H54 (cell line): ENCODE measurements around the gene MMP20.
"Not testable (repeated sequence)": the region's sequence is repeated elsewhere in the genome, so short reads cannot be mapped to it uniquely, and the experiment has no call there.

Experiments
- DNase-seq: peaks from one replicate; pipeline ENCODE4 v3.0.0; 2011; ENCODE audit warnings: low spot score, mixed read lengths; ENCODE audit not compliant: insufficient read length
- FAIRE-seq: peaks from 3 replicates; lab custom pipeline; 2011; peaks lifted over from hg19 to GRCh38; lab: Jason Lieb, UNC
- POLR2A ChIP-seq: IDR thresholded peaks from 2 replicates; pipeline ENCODE4 v1.6.1; 2011; ENCODE audit warnings: low read depth, mild to moderate bottlenecking, low read length

The MMP20 gene

DNA sequence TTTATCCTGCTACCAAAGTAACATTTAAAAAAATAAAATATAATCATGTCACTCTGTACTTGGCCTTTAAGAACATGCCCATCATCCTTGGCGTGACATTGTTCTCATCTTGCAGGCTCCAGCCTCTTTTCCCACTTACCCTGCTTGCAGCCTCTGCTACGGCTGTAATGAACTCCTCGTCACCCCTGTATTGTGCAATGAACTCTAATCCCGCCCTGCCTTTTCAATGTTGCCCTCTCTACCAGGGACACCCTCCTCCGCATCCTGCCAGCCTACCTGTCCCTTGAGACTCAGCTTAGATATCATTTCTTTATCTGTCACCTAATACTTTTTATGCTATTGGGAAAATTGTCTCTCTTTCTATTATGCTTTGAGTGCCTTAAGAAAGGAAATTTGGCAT lies 12.6 kb upstream of the MMP20 start:
- DNase-seq = no peak
- no peak for TF ChIP-seq POLR2A
- no peak for FAIRE-seq

DNA sequence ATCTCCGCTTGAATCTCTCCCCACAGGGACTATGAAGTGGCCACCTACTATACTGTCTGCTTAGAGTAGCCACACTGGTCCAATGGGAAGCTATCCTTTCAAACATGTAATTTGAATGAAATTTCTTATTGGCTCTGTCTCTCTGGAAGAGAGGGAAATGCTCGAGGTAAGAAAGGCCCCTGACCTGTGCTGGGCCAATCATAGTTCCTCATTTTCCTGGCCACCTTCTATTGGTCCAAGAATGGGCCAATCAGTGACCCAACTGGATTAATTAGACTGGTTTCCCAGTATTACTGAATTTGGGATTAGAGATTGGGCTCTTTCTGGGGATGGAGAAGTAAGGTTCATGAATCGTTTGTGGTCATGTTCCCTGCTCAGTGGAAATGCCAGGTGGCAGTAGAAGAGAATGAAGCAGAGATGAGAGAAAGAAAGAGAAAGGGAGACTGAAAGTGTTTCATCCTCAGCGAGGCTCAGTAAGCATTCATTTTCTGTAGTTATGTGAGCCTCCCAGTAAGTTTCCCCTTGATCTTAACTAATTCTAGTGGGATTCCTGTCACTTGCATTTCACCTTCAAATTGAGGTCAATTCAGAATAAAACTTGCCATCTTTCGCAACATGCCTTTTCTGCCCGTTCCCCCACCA lies 8.4 kb upstream of the MMP20 start:
- TF ChIP-seq POLR2A = no peak
- DNase-seq (no peak), FAIRE-seq (no peak)

DNA sequence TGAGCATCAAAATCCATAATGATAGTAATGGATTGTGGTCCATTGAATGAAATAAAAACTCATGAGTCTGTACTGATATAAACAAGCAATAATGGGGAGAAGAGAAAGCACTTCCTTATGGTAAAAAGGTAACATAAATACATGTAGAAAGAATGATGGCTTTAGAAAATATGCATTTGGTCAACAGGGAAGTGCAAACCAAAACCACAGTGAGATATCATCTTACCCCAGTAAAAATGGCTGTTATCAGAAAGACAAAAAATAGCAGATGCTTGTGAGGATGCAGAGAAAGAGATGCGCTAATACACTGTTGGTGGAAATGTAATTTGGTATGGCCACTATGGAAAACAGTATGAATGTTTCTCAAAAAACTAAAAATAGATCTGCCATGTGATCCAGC lies 6.9 kb upstream of the MMP20 start:
- no peak for DNase-seq

DNA sequence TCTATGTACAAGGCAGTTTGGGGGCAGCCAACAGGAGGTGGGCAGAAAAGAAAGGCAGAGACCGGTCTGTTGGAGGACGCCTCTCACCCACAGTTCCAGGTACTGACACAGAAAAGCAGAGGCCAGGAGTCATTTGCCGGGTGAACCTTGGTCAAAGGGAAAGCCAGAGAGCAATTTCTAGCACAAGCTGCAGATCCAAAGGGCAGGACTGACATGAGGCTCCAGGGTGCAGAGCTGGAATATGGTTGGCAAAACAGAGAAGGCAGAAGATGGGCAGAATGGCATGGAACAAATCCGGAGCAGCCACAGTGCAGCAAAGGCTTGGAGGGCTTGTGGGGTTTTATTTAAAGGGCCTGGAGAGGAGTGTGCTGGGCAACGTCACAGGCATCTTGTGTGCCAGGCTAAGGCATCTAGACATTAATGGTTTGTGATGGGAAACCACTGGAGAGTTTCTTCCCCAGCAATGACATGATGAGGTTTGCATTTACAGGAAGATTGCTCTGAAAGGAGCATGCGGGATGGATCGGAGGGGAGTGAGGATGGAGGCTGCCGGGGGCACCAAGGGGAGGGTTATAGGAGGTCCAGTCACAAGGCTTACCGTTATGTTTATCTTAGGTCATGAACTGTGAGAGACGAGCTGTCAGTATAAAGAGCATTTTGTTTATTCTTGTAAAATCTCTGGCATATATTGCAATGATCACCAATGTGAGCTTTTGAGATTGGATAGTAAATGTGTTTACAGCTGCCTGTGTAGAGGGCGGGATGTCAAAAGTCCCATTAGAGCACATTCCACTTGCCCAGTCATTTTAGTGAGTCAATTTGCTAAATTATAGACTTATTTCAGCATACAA lies 5.7 kb upstream of the MMP20 start:
- DNase-seq = no peak
- no peak for FAIRE-seq
- no peak for TF ChIP-seq POLR2A

More for the DNA sequence above, 6.9 kb upstream of the MMP20 start:
- FAIRE-seq = no peak
- TF ChIP-seq POLR2A = no peak

DNA sequence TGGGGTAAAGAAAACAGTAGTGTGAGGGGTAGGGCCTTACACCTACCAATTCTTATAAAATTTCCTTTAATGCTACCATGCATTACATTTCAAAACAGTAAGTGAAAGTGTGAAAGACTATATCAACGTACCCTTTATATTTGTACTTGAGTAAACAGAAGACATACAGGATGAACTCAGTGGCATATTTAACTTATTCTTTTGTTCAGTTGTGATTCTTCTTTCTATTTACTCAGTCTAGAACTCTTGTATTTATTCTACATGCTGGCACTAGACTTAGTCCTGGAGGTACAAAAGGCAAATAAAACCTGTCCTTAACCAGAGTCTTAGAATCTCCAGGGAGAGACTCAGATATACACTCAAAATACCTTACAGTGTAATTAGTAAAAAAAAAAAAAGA lies 4.8 kb upstream of the MMP20 start:
- not testable (repeated sequence) for DNase-seq, FAIRE-seq

DNA sequence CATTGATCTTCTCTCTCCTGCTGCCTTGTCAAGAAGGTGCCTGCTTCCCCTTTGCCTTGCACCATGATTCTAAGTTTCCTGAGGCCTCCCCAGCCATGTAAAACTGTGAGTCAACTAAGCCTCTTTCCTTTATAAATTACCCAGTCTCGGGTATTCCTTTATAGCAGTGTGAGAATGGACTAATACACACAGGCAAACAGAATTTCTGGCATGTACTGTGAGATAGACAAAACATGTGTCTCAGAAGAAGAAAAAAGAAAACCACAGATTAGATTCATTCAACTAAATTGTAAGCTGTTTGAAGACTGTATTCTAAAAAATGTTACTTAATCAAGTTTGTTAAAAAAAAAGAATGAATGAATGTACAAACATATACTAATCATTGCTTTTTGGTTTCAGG lies 1.5 kb upstream of the MMP20 start:
- DNase-seq (no peak), FAIRE-seq (no peak)
- no peak for TF ChIP-seq POLR2A

DNA sequence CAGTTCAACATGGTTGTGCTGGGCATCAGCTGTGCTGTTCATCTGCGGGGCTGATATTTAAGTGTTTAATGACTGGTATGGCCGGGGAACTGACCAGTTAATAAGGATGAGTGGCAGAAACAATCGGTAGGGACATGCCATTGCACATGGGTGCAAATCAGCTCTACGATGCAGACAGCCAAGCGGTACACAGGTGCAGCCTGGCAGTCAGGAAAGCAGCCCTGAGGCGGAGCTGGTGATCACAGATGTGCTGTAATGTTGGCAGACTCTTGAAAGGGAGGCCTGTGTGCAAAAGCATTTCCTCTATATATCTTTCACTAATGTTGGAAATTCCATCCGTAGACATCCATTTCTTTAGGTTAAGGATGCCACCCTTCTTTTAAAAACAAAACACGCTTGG lies 1.1 kb downstream of the MMP20 start:
- no peak for FAIRE-seq
- DNase-seq = no peak
- no peak for TF ChIP-seq POLR2A

DNA sequence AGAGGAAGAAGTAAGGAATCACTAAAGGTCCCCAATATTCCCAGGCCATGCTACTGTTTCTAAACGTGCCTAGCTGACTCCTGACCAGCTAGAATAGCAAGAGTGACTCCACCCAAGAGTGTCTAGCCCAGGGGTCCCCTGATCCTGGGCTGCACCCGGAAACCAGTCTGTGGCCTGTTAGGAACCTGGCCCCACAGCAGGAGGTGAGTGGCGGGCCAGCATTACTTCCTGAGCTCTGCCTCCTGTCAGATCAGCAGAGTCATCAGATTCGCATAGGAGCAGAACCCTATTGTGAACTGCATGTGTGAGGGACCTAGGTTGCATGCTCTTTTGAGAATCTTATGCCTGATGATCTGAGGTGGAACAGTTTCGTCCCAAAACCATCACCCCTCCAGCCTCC lies 2.0 kb downstream of the MMP20 start:
- DNase-seq (no peak), FAIRE-seq (no peak)
- TF ChIP-seq POLR2A = no peak

DNA sequence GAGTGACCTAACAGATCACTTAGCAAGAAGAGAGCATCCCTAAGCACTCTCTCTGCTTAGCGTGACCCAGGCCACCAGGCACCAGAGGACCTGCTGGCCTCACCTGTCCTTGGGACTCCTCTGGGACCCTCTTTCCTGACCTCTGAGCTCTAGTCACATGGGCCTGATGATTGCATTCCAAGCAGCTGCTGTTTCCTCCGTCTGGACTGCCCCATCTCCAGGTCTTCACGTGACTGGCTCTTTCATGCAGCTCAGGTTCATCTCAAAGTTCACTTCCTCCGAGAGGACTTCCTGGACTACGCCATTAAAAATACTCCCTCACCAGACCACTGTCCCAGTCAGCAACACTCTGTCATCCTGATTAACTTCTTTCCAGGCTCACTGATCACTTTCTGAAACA lies 2.9 kb downstream of the MMP20 start:
- FAIRE-seq = no peak
- no peak for TF ChIP-seq POLR2A
- DNase-seq = no peak

DNA sequence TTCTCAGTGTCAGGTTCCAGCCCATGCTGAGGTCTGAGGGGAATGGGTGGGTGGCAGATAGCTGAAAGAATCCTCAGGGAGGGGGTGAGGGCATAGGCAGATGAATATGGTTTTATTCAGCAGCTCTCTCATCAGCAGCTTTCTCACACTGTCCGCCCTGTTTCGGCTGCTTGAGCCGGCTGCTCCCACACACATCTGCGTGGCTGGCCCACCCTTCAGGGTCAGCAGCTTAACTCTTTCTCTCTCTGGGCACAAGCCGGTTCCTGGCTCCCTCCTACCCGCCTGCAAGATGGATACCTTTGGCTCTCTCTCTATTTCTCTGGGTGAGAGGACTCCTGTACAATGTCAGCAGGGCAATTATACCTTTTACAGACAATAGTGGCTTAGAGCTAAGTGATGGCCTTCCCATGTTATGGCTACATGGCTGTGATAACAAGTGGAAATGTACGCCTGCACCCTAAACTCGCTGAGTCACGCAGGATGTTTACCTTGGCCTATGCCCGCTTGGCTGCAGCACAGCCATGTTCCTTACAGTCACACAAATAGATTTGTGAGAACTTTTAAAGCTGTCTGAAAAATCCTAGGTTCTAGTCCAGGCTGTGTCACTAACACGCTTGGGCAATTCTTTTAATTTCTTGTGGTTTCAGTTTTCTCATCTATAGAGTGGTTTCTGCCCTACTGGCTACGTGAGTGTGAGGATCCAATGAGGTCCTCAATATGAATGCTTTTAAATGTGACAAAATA lies 4.1 kb downstream of the MMP20 start:
- no peak for FAIRE-seq
- TF ChIP-seq POLR2A = no peak
- DNase-seq = no peak

DNA sequence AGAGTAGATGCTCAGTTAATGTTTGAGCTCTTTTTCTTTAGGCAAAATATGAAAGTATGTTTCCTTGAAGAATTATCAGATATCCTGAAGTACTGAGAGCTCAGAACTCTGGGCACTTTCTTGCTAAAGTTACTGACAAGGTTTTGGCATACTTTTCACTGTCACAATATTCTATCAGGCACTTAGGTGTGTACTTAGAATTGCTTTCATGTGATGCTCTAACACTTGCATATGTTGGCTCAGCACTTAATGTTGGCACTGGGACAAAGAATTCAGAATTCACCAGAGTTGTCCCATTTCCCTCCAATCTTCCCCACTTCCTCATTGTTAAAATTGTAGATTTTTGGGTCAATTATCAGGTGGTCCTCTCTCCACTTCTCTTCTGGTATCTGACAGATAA lies 5.0 kb downstream of the MMP20 start:
- FAIRE-seq (no peak), DNase-seq (no peak)
- TF ChIP-seq POLR2A = no peak

DNA sequence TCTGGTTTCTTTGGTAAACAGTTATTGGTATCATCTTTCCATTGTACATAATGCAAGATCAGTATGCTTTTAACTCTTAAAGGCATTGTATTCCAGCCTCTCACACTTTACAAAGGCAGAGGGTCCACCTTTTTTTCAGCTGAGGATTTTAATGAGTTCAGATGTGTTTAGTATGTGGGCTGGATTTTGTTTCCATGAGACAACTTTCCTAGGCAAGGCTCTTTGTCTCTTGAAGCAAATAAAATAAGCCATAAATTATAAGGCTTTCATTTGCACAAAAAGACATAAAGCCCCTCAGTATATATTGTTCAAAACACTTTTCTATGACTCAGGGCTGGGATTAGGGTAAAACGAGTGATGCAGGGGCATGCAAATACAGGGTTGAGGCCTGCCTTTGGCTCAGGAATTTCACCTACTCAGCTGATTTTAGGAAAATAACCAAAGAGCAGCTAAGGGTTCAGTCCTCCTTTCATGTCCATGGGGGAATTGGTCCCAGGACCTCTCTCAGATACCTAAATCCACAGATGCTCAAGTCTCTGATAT lies 7.6 kb downstream of the MMP20 start:
- no peak for DNase-seq
- no peak for FAIRE-seq
- no peak for TF ChIP-seq POLR2A

DNA sequence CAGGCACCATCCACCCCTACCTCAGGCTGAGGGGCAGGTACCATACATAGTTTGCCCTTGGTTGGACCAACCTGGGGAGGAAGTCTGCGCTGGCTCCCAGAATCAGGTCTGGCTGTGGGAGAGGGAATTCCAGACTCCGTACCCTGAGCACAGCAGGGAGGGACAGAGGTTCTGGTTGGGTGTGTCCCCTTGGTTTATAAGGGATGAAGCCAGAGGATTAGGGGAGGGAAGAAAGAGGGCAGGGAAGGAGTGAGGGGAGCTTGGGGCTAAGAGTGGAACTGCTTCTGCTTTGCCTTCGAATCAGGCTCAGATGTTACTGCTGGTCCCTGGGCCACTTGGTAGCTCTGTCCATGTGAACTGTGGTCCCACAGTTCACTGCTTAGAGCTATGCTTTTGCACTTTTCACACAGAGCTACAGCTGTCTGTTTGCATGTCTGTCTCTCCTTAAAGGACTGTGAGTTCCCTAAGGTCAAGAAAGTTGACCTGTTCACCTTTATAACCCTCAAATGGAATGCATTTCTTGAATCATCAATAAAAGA lies 9.2 kb downstream of the MMP20 start:
- no peak for TF ChIP-seq POLR2A
- FAIRE-seq (no peak), DNase-seq (no peak)
